SK-N-MC (cell line): ENCODE data around the gene AHRR.

ENCODE experiments used
- EZH2 ChIP-seq: fragments of 200-600 bp; sonication (generic); IDR thresholded peaks from one replicate; pipeline ENCODE4 v1.6.1; 2017; ENCODE audit warnings: antibody characterized with exemption
- FOXP2 ChIP-seq: optimal IDR thresholded peaks from 2 replicates; pipeline ENCODE3; 2011; ENCODE audit warnings: mild to moderate bottlenecking, moderate library complexity; ENCODE audit not compliant: insufficient read depth; ENCODE audit errors: extremely low read length, control extremely low read depth
- POLR2AphosphoS5 ChIP-seq: IDR thresholded peaks from 2 replicates; pipeline ENCODE4 v1.6.1; 2012; ENCODE audit warnings: mild to moderate bottlenecking, low read depth, low read length, borderline replicate concordance

DNA sequence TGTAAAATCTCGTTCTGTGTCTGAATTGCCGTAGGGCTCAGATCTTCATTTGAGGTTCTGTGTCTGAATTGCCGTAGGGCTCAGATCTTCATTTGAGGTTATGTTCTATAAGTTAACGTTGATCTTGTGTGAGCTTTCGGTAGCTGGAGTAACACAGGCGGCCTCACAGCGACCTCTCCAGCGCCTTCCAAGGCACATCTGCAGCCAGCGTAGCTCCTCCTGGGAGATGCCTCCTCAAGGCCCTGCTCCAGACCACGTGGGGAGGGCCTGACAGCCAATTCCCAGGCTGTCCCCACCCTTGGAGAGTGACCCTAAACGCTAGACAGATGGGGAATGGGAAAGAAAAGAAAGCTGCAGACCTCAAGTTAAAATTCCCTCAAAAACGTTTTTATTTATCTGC is 8.7 kb upstream of the AHRR start:
- no peak for TF ChIP-seq POLR2AphosphoS5
- TF ChIP-seq EZH2 = no peak
- TF ChIP-seq FOXP2 = no peak
